GM12892 (cell line): Measurements from ENCODE around the gene ITPR3.

Source experiments
- POLR2A ChIP-seq: IDR thresholded peaks from 2 replicates; pipeline ENCODE4 v1.6.1; 2011; ENCODE audit warnings: low read depth, low read length, control low read depth
- POLR2AphosphoS5 ChIP-seq: IDR thresholded peaks from 2 replicates; pipeline ENCODE4 v1.6.1; 2011; ENCODE audit warnings: low read depth, low read length, control low read depth

DNA sequence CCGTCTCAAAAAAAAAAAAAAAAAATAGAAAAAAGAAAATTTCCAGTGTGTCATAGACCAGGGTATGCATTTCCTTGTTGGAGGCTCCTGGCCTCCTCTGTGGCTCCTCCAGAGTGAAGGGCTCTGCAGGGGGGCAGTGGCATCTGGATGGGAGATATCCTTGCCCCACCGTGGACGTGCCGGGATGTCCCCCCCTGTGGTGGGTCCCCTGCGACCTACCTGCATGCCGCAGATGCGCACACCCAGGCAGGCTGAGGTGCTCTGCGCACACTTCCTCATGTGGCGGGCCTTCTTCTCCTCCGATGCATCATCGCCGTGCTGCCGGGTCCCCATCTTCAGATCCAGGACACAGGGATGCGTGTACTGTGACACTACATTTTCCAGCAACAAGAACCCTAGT is 104.1 kb downstream of the ITPR3 start:
- no peak for TF ChIP-seq POLR2AphosphoS5
- no peak for TF ChIP-seq POLR2A
